CD4-positive, alpha-beta memory T cell (primary cell): Measurements from ENCODE around the gene RAB3IL1. TPM values are rescaled to one million over a fixed set of nuclear protein-coding genes. Genes with fewer than 3 reads are reported as not detected.
"Not testable (repeated sequence)": the region's sequence is repeated elsewhere in the genome, so short reads cannot be mapped to it uniquely, and the experiment has no call there.

Experiments used
- CTCF ChIA-PET: fragments of 350-600 bp; sonication (Branson Sonifier 250); formaldehyde crosslinking; loops from one replicate; lab custom pipeline; 2021; ENCODE audit warnings: inconsistent platforms; ENCODE audit not compliant: partially characterized antibody; lab: Charles Lee
- POLR2A ChIA-PET: fragments of 350-600 bp; sonication (Branson Sonifier 250); formaldehyde crosslinking; loops from one replicate; lab custom pipeline; 2021; ENCODE audit not compliant: partially characterized antibody; lab: Charles Lee
- DNase-seq, 5 donors: peaks; one replicate each; pipeline versions ENCODE4 v3.0.0 to v3.0.0-alpha.2; 2020 to 2022; ENCODE audit warnings: mixed read lengths in 1 of 5
- H3K27ac ChIP-seq: one replicate; pipeline ENCODE4 v1.7.0; 2013; ENCODE audit warnings: low read depth, low read length
- H3K27me3 ChIP-seq: 2 replicates; pipeline ENCODE4 v1.7.0; 2013; ENCODE audit warnings: mild to moderate bottlenecking, low read length, moderate library complexity; ENCODE audit not compliant: insufficient read depth
- H3K36me3 ChIP-seq: 2 replicates; pipeline ENCODE4 v1.7.0; 2013; ENCODE audit warnings: mild to moderate bottlenecking, low read length, moderate library complexity; ENCODE audit not compliant: insufficient read depth
- H3K4me1 ChIP-seq: 2 replicates; pipeline ENCODE4 v1.7.0; 2013; ENCODE audit warnings: mild to moderate bottlenecking, low read length, moderate library complexity; ENCODE audit not compliant: insufficient read depth
- H3K4me3 ChIP-seq, 2 donors: one replicate each; pipeline ENCODE4 v1.7.0; 2013; ENCODE audit warnings: low read length in 2 of 2, mild to moderate bottlenecking in 1 of 2
- H3K9me3 ChIP-seq, 2 donors: one replicate each; pipeline ENCODE4 v1.7.0; 2013; ENCODE audit warnings: low read length in 2 of 2, control low read depth in 1 of 2; ENCODE audit not compliant: control insufficient read depth in 1 of 2
- H3K27ac Mint-ChIP-seq, 7 donors: one replicate each; pipeline ENCODE4 v1.8.0; 2020 to 2021; ENCODE audit warnings: mixed read lengths in 7 of 7, mild to moderate bottlenecking in 6 of 7, inconsistent platforms in 3 of 7, moderate library complexity in 3 of 7
- H3K27me3 Mint-ChIP-seq, 2 donors: one replicate each; pipeline ENCODE4 v1.8.0; 2020 to 2021; ENCODE audit warnings: mixed read lengths in 2 of 2
- H3K36me3 Mint-ChIP-seq, 2 donors: one replicate each; pipeline ENCODE4 v1.8.0; 2020 to 2021; ENCODE audit warnings: mixed read lengths in 2 of 2, inconsistent platforms in 1 of 2, mild to moderate bottlenecking in 1 of 2
- H3K4me1 Mint-ChIP-seq, 4 donors: one replicate each; pipeline ENCODE4 v1.8.0; 2020 to 2021; ENCODE audit warnings: mixed read lengths in 4 of 4, mild to moderate bottlenecking in 1 of 4
- H3K4me3 Mint-ChIP-seq, 8 donors: one replicate each; pipeline ENCODE4 v1.8.0; 2020 to 2021; ENCODE audit warnings: mixed read lengths in 8 of 8, mild to moderate bottlenecking in 7 of 8, moderate library complexity in 6 of 8, inconsistent platforms in 3 of 8
- H3K9me3 Mint-ChIP-seq, 8 donors: one replicate each; pipeline ENCODE4 v1.8.0; 2020 to 2021; ENCODE audit warnings: mixed read lengths in 8 of 8, mild to moderate bottlenecking in 5 of 8, inconsistent platforms in 3 of 8, moderate library complexity in 1 of 8
- intact Hi-C: fragments of 100-400 bp; cut with micrococcal nuclease; formaldehyde crosslinking; loops from one replicate; pipeline ENCODE4 v1.15.1; 2023
- polyA plus RNA-seq, 2 donors: library from polyadenylated mRNA; unstranded; fragments of 300-500 nt; fragmentation: Illumina TruSeq; gene quantifications; one replicate each; pipeline ENCODE4 v1.2.3, GENCODE V29; 2021
- total RNA-seq, 2 experiments: library from RNA; stranded (reverse); gene quantifications; one replicate each; pipeline ENCODE4 v1.2.3, GENCODE V29; 2021

RAB3IL1 gene
- total and polyA plus RNA-seq, 4 experiments from 2014 or later = 0.44 to 0.53 TPM; not detected in 2

DNA sequence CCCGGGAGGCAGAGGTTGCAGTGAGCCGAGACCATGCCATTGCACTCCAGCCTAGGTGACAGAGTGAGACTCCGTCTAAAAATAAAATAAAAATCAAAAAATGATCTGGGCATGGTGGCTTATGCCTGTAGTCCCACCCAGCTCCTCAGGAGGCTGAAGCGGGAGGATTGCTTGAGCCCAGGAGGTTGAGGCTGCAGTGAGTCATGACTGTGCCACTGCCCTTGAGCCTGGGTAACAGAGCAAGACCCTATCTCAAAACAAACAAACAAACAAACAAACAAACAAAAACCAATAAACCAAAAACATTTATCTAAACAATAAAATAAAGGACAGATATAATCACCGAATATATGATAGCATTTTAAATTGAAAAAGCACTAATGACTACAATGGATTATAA lies 36.3 kb upstream of the RAB3IL1 start:
- H3K9me3 ChIP-seq, CTCF ChIA-PET, H3K27me3 Mint-ChIP-seq, DNase-seq, H3K4me3 ChIP-seq, H3K4me3 Mint-ChIP-seq, H3K4me1 Mint-ChIP-seq, H3K36me3 Mint-ChIP-seq, H3K36me3 ChIP-seq, H3K27ac ChIP-seq, H3K27me3 ChIP-seq, intact Hi-C loops, H3K9me3 Mint-ChIP-seq, H3K4me1 ChIP-seq, POLR2A ChIA-PET, H3K27ac Mint-ChIP-seq: not testable (repeated sequence)

GRCh38 chr11:61952882-61953281 lies 35.5 kb upstream of the RAB3IL1 start:
- no peak overlapping the region for H3K27ac Mint-ChIP-seq
- Histone ChIP-seq H3K27ac (no peak overlapping the region), H3K4me3 (no peak overlapping the region), H3K36me3 (no peaks in the 10 kb centered on the region), H3K9me3 (no peaks in the 10 kb centered on the region), H3K4me1 (peaks cover 10% of the 10 kb centered on the region), H3K27me3 (peaks cover 6% of the 10 kb centered on the region)
- no peak for DNase-seq
- H3K36me3 Mint-ChIP-seq = no peaks in the 10 kb centered on the region
- no peak overlapping the region for H3K4me3 Mint-ChIP-seq
- intact Hi-C loops = no loop called here
- ChIA-PET POLR2A (no interaction called here), CTCF (interaction anchor here (8.4 kb wide), 1 partner anchor 129 kb away, joined by 132 read pairs; no protein-coding TSS in a partner anchor)
- peaks cover 2 to 9% (median 6%) of the 10 kb centered on the region in 4 donors for H3K4me1 Mint-ChIP-seq
- H3K27me3 Mint-ChIP-seq = peaks cover 2 to 8% of the 10 kb centered on the region in 2 donors
- no peaks in the 10 kb centered on the region for H3K9me3 Mint-ChIP-seq

- peaks cover 6% of the 10 kb centered on the region for H3K27me3 ChIP-seq
- DNase-seq = no peak
- H3K27ac Mint-ChIP-seq = peak overlapping the region in 1 of 7 donors; percentile 80
These were observed 34.2 kb upstream of the RAB3IL1 start for GRCh38 chr11:61951484-61952135.

GRCh38 chr11:61950035-61950547 lies 32.7 kb upstream of the RAB3IL1 start, which contains the start of gene BEST1:
TSS of gene BEST1 (plus strand) at chr11:61950351. CDS start at chr11:61951807, 1,456 bp downstream.
- intact Hi-C loops = no loop called here
- H3K36me3 ChIP-seq = no peaks in the 10 kb centered on the region
- Mint-ChIP-seq H3K27ac (peak within 1 kb of the TSS in 4 of 7 donors; percentile 17 to 76 (median 47)), H3K4me3 (no peak within 1 kb of the TSS), H3K4me1 (no peaks in the 10 kb centered on the region), H3K9me3 (no peaks in the 10 kb centered on the region), H3K36me3 (no peaks in the 10 kb centered on the region), H3K27me3 (peaks cover 2 to 8% of the 10 kb centered on the region in 2 donors)
- no peak within 1 kb of the TSS for H3K4me3 ChIP-seq
- CTCF ChIA-PET = interaction anchor here (0.9 to 8.4 kb wide), 7 partner anchors 10 to 1086 kb away, joined by 3 to 132 read pairs (median 5); no protein-coding TSS in a partner anchor
- H3K9me3 ChIP-seq = no peaks in the 10 kb centered on the region
- DNase-seq = no peak
- no peaks in the 10 kb centered on the region for H3K4me1 ChIP-seq
- no peaks in the 10 kb centered on the region for H3K27me3 ChIP-seq
- no peak within 1 kb of the TSS for H3K27ac ChIP-seq
- POLR2A ChIA-PET = interaction anchor here (1.2 to 1.8 kb wide), 2 partner anchors 17 to 18 kb away, joined by 5 read pairs; partner anchors contain the start of gene FTH1

More at GRCh38 chr11:61951484-61952135, 34.2 kb upstream of the RAB3IL1 start:
- CTCF ChIA-PET = interaction anchor here (0.7 to 8.4 kb wide), 8 partner anchors 9 to 156 kb away, joined by 3 to 132 read pairs (median 4); no protein-coding TSS in a partner anchor
- intact Hi-C loops = no loop called here
- H3K36me3 ChIP-seq = no peaks in the 10 kb centered on the region
- Mint-ChIP-seq H3K4me1 (peaks cover 2 to 9% (median 6%) of the 10 kb centered on the region in 4 donors), H3K4me3 (no peak overlapping the region), H3K9me3 (no peaks in the 10 kb centered on the region), H3K27me3 (peaks cover 2 to 8% of the 10 kb centered on the region in 2 donors), H3K36me3 (no peaks in the 10 kb centered on the region)
- H3K27ac ChIP-seq = no peak overlapping the region
- no peaks in the 10 kb centered on the region for H3K9me3 ChIP-seq
- peaks cover 10% of the 10 kb centered on the region for H3K4me1 ChIP-seq
- no peak overlapping the region for H3K4me3 ChIP-seq
- POLR2A ChIA-PET = interaction anchor here (1.8 kb wide), 1 partner anchor 15 kb away, joined by 5 read pairs; no protein-coding TSS in a partner anchor

DNA sequence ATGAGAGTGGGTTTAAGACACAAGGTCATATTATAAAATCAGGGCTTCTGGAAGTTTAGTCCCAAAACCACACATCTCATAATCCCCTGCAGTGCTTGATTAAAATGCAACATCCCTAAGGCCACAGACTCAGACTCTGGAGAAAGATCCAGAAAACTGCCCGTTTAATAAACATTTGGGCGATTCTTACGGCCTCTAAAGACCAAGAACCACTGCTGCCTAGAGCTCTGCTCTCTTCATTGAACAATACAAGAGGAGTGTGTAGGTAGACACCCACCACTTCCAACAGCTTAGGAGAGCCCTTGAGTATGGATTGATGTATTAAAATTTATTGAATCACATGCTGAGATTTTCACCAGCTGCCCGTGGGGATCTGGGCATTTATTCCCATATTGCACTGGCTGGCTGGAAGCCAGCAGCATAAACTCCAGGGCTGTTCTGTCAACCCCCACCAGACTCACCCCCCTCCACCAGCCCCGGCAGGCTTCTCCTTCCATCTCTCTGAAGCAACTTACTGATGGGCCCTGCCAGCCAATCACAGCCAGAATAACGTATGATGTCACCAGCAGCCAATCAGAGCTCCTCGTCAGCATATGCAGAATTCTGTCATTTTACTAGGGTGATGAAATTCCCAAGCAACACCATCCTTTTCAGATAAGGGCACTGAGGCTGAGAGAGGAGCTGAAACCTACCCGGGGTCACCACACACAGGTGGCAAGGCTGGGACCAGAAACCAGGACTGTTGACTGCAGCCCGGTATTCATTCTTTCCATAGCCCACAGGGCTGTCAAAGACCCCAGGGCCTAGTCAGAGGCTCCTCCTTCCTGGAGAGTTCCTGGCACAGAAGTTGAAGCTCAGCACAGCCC lies 32.0 kb upstream of the RAB3IL1 start:
- DNase-seq = no peak
- H3K27ac ChIP-seq = no peak overlapping the region
- H3K4me3 Mint-ChIP-seq = no peak overlapping the region
- no peak overlapping the region for H3K4me3 ChIP-seq
- H3K9me3 ChIP-seq = no peaks in the 10 kb centered on the region
- peak overlapping the region in 2 of 7 donors; percentile 59 to 76 for H3K27ac Mint-ChIP-seq
- H3K4me1 Mint-ChIP-seq = no peaks in the 10 kb centered on the region
- H3K9me3 Mint-ChIP-seq = no peaks in the 10 kb centered on the region
- no peaks in the 10 kb centered on the region for H3K36me3 Mint-ChIP-seq
- H3K36me3 ChIP-seq = no peaks in the 10 kb centered on the region
- POLR2A ChIA-PET = interaction anchor here (1.8 kb wide), 1 partner anchor 17 kb away, joined by 5 read pairs; no protein-coding TSS in a partner anchor
- no peaks in the 10 kb centered on the region for H3K4me1 ChIP-seq
- CTCF ChIA-PET = interaction anchor here (0.9 to 8.4 kb wide), 4 partner anchors 17 to 1086 kb away, joined by 3 to 132 read pairs (median 50); no protein-coding TSS in a partner anchor
- H3K27me3 Mint-ChIP-seq = peaks cover 2 to 8% of the 10 kb centered on the region in 2 donors
- intact Hi-C loops = no loop called here
- no peaks in the 10 kb centered on the region for H3K27me3 ChIP-seq

- Histone ChIP-seq H3K9me3 (no peaks in the 10 kb centered on the region), H3K27me3 (no peaks in the 10 kb centered on the region), H3K4me1 (no peaks in the 10 kb centered on the region), H3K27ac (no peak overlapping the region), H3K4me3 (no peak overlapping the region), H3K36me3 (no peaks in the 10 kb centered on the region)
- Mint-ChIP-seq H3K4me3 (no peak overlapping the region), H3K27ac (no peak overlapping the region), H3K4me1 (no peaks in the 10 kb centered on the region), H3K27me3 (peaks cover 0 to 3% of the 10 kb centered on the region in 2 donors), H3K36me3 (no peaks in the 10 kb centered on the region), H3K9me3 (no peaks in the 10 kb centered on the region)
- CTCF ChIA-PET = interaction anchor here (0.8 to 8.4 kb wide), 24 partner anchors 10 to 159 kb away, joined by 3 to 132 read pairs (median 6); partner anchors contain the start of gene FTH1
- POLR2A ChIA-PET = interaction anchor here (1.1 to 1.7 kb wide), 5 partner anchors 16 to 151 kb away, joined by 3 to 14 read pairs (median 5); partner anchors contain the start of gene FTH1
- intact Hi-C loops = no loop called here
- DNase-seq = no peak
These were observed 31.1 kb upstream of the RAB3IL1 start for GRCh38 chr11:61948505-61948904.
